Activated CD4-positive, alpha-beta T cell treated with anti-CD3 and anti-CD28 coated beads for 24 hours (primary cell): Measurements from ENCODE around the gene FBXW5.

ENCODE experiments used
- DNase-seq, 2 donors: peaks; one replicate each; pipeline ENCODE4 v3.0.0-alpha.2; 2020; ENCODE audit warnings: low read depth in 2 of 2

FBXW5 gene

DNA sequence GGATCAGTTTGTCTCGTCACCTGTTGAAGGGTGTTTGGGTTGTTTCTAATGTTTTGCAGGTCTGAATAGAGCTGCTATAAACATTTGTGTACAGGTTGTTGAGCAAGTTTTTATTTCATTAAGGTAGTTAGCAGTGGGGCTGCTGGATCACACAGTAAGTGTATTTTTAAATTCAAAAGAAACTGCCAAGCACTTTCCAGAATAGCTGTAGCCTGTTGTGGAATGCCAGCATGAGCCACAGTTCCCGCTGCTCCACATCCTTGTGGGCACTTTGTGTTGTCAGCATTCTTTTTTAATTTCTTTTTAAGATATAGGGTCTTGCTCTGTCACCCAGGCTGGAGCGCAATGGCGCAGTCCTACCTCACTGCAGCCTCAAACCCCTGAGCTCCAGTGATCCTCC lies 14.5 kb downstream of the FBXW5 start:
- DNase-seq, result no peak

DNA sequence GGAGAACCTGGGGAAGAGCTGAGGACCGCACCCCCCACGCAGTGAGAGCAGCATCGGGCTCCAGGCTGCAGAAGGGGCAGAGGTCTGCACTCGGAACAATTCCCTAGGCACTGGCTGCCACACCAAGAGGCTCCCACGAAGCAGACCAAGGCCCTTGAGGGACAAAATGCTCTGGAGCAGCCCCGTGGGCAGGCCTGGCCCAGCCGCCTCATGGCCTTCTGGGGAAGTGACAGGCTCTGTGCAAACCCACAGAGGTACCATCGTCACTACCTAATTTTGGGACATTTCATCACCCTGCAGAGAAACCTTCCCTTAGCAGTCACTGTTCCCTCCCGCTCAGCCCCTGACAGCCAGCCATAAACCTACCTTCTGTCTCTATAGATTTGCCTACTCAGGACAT lies 15.9 kb downstream of the FBXW5 start:
- DNase-seq, result no peak

DNA sequence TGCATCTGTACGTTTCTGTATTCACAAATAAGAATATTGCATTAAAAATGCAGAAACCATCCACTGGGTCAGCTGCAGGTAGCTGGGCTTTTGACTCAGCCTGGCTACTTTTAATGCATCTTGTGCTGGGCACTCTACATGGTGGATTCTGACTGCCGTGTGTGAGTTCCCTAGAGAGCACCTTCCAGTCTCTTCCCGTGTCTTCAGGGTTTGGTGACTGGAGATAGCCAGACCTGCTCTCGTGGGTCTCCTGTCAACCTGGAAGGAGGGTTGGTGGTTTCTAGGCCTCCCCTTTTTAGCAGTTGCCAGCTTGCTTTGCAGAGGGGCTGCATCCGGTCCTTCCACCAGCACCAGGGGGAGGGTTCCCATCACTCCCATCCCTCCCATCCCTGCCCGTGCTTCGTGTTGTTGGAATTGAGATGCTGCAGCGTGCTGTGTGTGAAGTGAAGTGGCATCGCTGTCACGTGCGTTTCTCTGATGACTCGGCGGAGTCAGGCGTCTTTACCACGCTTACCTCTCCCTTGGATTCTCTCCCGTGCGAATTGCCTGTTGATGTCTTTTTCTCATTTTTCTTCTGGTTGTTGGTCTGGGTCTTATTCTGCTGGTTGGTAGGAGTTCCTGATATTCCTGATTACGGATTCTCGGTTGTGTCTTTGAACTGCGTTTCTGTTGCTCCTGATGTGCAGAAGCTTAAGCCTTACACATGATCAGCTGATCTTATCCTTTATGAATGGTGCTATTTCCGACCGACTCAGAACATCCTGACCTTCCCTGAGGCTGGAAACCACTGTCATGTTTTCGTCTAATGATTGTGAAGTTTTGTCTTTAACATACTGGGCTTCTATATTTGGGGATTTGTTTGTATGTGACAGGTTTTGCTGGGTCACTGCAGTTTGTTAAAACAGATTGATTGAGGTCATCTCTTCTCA lies 16.9 kb downstream of the FBXW5 start:
- no peak for DNase-seq

DNA sequence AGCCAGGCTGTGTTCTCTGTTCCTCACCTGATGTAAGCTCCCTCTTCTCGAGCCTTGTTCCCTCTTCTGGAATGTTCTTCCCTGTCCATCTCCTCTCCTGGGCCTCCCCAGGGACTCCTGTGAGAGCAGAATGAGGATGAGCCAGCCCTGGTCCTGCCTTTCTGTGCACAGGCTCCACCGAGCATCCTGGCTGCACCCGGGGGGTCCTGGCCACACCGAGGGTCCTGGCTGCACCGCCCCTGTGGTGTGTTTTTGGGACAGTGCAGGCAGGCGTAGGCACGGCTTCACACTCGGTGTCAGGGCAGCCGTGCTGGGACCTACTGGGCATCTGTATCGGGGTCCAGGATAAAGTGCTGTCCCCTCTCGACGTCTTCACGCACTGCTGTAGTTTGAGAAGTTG lies 17.8 kb downstream of the FBXW5 start:
- DNase-seq, result no peak

DNA sequence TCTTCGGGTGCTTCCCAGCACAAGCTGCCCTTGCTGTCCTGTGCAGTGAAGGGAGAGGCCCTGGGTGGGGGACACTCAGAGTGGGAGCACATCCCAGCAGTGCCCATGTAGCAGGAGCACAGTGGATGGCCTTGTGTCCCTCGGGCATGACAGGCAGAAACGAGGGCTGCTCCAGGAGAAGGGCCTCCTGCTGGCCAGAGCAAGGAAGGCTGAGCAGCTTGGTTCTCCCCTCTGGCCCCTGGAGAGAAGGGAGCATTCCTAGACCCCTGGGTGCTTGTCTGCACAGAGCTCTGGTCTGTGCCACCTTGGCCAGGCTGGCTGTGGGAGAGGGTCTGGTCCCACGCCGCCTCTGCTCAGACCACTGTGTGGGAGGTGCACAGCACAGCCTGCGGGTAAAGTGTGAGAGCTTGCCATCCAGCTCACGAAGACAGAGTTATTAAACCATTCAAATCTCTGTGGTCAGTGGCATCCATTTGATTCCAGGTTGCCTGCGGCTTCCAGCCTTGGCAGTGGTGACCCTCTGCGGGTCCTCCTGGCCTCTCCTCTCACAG lies 18.3 kb downstream of the FBXW5 start:
- DNase-seq, result no peak

DNA sequence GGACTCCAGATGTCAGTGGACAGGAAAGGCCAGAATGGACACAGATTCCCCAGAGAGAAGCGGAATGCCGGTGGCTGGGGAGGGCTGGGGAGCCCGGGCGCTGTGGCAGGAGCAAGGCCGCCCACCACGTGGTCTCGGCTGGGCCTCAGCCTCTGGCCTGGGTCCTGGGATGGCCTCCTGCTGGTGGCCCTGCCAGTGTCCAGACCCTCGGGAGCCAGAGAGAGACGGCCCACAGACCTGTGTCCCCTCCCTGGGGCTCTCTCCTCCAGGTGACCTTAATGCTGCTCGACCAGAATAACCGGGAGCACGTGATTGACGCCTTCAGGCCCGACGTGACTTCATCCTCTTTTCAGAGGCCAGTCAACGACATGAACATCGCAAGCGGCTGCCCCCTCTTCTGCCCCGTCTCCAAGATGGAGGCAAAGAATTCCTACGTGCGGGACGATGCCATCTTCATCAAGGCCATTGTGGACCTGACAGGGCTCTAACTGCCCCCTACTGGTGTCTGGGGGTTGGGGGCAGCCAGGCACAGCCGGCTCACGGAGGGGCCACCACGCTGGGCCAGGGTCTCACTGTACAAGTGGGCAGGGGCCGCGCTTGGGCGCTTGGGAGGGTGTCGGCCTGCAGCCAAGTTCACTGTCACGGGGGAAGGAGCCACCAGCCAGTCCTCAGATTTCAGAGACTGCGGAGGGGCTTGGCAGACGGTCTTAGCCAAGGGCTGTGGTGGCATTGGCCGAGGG lies 19.0 kb downstream of the FBXW5 start:
- no peak for DNase-seq

DNA sequence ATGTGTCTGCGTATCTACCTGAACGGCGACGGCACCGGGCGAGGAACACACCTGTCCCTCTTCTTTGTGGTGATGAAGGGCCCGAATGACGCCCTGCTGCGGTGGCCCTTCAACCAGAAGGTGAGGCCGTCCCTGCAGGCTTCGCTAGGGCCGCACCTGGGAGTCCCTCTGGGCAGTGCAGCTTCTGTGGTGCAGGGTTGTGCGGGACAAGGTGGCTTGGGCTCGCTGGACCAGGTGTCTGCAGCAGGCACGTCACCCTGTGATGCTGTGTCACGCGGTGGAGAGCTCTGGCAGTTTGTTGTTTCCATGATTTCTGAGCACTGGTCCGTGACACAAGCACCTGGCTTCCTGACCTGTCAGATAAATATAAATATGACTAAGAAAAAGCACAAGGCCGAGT lies 20.7 kb downstream of the FBXW5 start:
- DNase-seq, result no peak

DNA sequence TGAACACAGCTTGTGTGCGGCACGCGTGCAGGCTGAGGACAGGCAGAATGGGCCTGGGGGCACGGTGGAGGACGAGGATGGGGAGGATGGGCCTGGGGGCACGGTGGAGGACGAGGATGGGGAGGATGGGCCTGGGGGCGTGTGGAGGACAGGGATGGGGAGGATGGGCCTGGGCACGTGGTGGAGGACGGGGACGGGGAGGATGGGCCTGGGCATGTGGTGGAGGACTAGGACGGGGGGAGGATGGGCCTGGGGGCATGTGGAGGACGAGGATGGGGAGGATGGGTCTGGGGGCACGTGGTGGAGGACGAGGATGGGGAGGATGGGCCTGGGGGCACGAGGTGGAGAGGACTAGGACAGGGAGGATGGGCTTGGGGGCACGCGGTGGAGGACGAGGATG lies 22.0 kb downstream of the FBXW5 start:
- DNase-seq, result no peak

DNA sequence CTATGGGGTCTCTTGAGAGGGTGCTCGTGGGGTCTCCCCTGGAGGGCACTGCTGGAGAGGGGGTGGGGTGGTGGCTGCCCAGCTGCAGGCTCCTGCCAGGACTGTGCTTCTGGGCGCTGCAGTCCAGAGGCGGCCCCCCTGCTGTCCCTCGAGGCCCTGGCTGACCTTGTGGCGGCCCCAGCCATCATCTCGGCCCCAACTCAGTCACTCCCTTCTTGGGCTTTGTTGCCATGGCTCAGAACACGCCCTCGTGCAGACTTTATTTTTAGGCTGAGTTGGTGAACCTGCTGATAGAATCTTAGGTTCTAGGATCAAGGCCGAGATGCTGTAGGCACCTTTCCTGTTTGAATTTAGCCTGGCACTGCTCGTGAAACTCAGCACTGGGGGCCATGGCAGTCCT lies 22.8 kb downstream of the FBXW5 start:
- no peak for DNase-seq

DNA sequence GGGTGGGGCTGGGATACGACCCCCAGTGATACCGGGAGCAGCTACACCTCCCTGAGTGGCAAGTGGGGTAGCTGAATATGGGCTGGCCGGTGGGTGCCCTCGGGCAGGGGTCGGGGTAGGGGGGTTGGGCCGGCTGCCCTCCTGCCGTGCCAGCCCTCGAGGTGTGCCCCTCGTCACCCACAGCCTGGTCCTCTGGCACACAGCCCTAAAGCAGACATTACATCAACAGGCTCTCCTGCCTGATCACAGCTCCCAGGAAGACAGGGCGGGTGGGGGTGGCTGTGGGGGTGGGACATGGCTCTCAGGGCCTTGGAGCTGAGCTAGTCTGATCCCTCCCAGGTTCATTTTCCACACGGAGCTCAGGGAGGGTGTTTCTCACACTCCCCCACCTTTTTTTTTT lies 23.2 kb downstream of the FBXW5 start:
- DNase-seq, result no peak

DNA sequence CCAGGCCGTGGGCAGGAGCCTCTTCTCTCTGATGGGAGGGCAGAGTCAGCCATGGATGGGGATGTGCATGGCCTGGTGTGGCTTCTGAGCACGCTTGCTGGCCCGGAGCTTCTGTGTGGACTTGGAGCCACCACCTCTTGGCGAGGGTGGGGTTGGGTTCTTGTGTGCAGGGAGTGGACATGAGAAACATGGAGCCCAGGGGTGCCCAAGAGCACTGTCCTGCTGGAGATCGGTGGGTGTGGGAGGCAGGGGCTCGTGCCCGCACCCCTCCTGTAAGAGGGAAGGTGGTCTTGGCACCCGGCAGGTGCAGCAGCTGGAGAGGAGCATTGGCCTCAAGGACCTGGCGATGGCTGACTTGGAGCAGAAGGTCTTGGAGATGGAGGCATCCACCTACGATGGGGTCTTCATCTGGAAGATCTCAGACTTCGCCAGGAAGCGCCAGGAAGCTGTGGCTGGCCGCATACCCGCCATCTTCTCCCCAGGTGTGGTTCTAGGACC lies 23.8 kb downstream of the FBXW5 start:
- DNase-seq, result no peak

DNA sequence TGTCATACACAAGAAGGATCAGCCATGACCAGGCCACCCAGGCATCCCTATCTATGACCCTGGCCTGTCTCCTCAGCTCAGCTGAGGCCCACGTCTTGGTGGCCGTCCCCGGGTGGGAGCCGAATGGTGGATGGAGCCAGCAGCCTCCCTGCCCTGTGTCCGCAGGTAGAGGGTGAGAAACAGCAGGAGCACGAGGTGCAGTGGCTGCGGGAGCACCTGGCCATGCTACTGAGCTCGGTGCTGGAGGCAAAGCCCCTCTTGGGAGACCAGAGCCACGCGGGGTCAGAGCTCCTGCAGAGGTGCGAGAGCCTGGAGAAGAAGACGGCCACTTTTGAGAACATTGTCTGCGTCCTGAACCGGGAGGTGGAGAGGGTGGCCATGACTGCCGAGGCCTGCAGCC lies 24.5 kb downstream of the FBXW5 start:
- no peak for DNase-seq

DNA sequence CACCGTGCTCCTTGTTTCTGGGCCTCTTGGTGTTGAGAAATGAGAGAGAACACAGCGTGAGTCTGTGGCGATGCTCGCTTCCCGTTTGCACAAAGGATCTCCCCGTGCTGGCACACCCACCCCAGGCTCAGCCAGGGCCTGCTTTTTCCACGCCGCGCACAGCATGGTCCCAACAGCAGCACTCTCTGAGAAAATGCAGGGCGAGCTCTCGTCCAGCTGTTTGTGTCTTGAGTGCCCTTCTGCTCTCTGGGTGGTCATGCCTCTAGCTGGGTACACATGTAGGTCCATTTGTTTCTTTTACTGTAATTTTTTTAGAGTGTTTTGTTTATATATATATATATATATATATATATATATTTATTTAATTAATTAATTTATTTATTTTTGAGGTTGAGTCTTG lies 26.6 kb downstream of the FBXW5 start:
- no peak for DNase-seq

DNA sequence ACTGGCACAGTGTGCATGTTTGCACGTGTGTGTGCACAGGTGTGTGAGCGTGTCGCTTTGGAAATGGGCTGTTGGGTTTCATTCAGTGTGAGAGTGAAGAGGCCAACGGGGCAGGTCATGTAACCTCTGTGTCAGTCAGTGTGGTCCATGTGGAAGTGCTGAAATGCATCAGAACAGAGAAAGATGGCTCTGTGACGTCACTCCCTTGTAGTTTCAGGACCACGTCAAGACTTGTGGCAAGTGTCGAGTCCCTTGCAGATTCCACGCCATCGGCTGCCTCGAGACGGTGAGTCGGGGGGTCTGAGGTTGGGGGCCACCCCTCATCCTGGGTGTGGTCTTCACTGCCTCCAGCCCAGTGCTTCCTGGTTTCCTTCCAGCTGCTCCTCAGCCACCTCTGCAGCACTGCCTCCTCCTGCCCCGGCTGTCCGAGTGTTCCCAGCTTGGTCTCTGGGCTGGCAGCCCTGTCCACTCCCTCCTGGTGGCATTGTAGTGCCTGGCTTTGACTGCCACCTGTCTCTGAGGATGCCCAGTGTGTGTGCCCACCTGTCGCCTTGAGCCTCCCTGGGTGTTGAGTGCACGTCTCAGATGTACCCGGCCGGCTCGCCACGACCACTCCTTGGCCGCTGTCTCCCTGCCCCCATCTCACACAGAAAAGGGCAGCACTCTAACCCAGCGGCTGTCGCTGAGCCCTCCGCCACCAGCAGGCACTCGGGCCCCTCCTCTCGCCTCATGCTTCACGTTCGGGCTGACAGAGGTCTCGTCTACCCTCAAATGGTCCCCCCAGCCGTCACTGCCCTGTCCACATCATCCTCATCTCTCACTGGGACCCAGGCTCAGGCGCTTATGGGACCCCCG lies 28.0 kb downstream of the FBXW5 start:
- no peak for DNase-seq

DNA sequence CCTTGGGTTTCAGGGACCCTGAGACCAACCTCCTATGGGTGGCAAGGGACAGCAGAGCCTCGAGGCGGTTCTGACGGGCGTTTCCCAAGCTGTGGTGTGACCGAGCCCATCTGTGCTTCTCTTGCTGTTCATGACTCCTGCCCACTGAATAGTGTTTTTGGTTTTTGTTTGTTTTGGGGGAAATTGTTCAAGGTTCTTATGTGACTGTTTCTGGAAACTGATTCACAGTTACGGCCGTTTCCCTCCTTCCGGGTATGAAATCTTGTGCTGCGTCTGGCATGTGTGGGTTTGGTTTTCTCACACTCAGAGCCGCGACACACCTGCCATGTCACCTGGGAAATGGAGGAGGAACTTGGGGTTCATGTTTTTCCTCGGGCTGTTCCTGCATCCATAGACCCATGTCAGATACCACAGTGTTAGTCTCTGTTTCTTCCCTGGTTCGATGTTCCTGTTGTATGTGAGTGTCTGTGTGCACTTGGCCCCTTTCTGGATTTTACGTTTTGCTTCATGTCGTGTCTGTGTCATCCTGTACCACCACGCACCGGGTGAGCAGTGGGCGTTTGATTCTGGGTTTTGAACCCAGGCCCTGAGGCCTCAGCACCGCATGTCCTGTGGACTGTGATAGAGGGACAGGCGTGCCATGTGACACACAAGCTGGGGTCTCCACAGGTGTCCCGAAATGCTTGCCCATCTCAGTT lies 28.8 kb downstream of the FBXW5 start:
- DNase-seq, result no peak

DNA sequence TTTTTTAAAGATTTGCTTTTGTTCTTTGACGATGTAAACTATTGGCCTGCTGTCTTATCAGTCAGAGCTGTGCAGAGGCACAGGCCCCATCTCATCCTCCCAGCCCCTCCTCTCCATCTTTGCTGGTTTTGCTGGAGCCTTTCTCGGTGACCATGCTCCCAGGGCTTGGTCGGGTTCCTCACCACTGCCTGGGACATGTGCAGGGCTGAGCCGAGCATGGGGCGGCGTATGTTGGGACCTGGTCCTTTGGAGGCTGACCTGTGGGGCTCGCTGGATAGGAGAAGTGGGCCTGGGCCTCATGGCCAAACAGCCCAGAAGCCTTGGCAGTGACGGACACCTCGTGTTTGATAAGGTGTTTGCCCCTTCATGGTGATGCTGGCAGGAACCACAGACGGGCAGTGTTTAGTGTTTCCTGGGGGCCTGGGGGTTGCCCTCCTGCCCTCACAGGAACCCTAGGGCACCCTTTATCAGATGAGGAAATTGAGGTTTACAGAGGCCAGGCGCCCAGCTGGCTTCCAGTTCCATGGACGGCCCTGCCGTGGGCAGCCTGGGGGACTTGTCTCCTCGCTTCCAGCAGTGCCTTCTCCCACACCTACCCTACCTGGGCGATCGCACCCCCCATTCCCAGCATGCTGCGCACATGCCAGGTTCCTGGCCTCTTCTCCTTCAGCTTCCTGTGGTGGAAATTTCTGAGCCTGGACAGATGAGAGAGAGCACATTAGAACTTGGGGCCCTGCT lies 30.7 kb downstream of the FBXW5 start:
- DNase-seq, result no peak

DNA sequence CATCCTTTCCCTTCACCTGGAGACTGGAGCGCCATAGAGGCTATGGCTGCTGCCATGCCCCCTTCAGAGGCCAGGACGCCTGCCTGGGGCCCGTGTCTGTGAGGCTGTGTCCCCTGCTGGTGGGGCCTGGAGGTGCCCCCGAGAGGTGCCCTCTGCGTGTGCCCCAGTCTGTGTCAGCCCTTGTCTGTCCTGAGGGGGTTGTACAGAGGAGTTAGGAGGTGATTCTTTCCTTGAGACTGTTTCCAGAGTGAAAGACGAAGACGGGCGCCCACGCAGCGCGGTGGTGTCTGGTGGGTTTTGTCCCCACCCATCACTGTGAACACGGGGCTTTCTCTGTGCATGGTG lies 33.7 kb downstream of the FBXW5 start:
- no peak for DNase-seq

DNA sequence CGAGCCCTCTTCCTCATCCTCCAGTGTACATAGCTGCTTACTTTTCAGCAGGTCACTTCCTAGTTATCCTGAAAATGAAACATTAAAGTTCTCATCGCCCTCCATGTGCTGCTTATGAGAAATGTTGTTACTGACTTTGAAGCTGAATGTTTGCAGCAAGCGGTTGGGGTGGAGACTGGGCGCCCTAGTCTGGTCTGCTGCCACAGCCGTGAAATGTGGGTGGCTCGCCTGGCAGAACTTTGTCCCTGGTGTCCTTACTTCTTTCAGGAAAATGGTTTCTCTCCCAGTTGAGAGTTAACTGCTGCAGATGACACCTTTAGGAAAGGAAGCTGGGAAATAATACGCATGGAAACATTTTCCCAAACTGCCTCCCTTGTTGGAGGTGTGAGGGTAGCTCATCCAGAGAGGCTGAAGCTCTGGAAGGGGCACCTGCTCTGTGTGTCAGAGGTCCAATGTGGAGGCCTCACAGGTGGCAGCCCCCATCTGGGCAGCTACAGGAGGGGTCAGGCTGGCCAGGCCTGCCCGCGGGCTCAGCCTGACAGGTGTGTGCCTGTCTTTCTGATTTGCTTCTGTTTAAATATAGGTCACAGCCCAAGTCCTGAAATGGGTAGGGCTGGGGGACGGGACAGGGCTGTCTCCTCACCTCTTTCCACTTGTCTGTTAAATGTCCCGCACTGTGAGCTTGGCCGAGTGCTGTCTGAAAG lies 34.2 kb downstream of the FBXW5 start:
- no peak for DNase-seq

DNA sequence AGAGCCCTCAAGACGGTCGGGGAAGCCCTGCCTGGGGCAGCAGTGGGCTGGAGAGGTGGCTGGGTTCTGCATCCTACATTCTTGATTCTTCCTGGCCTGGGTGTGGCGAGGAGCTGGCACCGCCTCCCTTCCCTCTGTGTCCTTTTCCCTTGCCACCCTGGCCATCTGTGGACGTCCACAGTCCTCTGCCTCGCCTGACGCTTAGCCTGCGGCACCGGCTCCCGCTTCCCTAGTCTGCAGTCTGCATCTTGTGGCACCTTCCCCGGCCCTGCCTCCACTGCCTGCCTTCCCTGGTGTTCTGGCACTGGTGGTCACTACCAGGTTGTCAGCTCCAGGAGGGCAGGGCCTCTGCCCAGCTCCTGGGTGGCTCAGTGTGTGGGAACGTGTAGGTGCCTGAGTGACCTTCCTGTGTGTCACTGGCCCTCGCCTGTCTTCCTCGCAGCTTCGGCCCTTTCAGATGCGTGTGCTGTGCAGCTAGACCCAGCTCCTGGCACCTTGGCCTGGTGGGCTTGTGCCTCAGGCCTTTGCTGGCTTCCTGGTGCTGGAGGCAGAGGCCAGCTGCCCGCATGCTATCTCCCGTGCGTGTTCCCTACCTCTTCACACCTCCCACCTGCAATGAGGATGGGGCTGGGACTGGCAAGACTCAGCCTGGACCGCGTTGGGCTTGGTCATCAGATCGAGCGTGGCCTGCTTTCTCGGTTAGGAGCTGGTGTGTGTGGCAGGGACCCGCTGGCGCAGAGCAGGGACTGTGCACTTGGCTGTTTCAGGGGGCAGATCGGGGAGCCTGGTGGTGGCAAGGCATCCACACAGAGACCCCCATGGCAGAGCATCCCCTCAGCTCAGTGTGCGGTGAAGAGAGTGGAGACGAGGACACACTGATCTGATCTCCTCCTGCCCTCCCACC lies 37.3 kb downstream of the FBXW5 start:
- DNase-seq, result no peak
